ENCODE data around the gene HCN2.
"Not testable (repeated sequence)": the region's sequence is repeated elsewhere in the genome, so short reads cannot be mapped to it uniquely, and the experiment has no call there.

The HCN2 gene

DNA sequence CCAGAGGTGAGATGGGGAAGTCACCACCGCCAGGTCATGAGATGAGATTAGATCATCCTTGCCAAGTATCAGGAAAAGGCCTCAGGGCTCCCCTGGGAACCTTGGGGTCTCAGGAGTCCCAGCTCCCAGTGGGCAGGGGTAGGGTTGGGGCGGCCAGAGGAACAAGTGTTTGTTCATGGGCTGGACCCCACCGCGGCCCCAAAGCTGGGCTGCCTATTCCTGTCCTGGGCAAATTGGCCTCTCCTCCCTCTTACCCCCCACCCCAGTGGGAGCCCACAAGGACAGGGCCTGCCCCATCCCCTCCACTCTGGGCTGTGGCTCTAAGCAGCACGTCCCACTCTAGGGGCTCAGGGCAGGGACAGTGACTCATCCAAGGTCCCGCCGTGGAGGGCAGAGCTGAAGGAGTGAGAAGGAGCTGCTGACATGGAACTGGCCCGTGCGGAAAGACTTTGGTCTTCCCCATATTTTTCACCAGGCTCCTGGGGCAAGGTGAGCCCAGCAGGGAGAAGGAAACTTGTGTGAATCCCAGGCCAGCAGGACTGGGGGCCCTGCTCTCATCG is 4.0 kb upstream of the HCN2 start:
- no peak for DNase-seq (ENCODE audit: low spot score)

DNA sequence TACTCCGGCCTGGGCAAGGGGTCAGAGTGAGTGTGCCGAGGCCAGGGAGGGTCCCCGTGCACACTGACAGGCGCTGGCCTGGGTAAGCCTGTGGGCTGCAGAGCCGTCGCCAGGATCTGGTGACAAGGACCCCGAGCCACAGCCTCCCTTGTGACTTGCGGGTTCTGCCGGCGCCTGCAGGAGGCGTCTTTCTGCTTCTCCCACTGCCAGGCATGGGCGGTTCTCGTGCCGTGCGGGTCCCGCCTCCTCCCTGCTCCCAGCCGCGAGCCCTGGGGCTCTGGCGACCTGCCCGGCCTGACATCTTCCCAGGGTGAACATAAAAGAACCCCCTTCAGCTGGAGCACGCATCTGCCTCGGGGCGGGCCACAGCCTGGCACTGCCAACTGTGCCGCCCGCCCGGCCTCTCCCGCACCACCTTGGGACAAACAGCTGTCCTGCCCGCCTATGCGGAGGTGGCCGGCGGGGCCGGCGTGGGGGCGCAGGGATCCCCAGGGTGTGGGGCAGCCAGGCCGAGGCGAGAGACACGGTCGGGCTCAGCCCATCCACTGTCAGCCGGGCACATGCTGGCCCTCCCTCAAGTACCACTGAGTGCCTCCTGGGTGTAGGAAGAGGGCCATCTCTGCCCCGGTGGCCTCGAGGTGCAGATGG is 1.5 kb upstream of the HCN2 start:
- DNase-seq (ENCODE audit: low spot score) = peak; percentile 71

DNA sequence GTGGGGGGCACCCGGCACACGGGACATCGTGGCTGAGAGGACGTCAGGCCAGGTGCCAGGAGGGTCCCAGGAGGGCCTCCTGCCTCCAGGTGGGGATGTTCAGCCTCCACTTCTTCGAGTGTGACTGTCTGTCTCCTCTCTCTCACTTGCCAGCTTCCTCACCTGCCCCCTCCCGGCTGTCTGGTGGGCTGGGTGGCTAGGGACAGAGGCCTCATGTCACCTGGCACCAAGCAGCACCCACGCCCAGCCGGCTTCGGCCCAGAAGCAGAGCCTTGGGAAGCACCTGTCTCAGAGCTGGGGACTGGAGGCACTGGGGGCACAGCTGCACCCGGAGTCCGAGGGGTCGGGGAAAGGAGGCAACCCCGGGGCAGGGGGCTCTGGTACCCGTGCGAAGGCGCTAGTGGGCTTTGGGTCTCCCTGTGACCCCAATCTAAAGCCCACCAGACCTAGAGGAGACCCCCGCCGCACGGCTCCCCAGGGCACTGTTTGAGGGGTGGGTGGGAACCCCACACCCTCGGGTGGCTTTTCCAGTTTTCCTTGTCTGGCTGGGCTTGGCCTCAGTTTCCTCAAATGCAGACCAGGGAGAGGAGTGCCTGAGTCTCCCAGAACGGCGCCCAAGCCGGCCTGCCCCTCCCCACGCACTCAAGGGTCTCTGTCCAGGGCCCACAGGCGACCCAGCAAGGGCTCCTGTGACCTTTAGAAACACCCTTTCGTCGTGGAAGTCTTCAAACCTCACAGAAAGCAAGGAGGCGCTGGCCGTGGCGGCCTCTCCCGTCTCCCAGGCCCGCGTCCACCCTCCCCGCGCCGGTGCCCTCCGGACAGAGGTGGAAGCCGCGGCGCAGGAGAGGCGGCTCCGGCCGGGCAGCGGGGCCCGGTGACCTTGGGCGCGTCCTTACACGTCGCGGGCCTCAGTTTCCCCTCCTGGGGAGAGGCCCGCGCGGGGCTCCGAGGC is 664 bp upstream of the HCN2 start:
- no peak for DNase-seq (ENCODE audit: low spot score)

DNA sequence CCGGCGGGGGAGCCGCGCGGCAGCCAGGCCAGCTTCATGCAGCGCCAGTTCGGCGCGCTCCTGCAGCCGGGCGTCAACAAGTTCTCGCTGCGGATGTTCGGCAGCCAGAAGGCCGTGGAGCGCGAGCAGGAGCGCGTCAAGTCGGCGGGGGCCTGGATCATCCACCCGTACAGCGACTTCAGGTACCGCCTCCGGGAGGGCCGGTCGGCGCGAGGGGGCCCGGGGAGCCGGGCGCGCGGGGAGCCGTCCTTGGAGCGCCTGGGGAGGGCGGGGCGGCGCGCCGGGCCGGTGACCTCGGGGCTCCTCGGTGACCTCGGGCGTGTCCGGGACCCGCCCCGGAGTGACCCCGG is 690 bp downstream of the HCN2 start:
- peak; percentile 33 for DNase-seq (ENCODE audit: low spot score)

DNA sequence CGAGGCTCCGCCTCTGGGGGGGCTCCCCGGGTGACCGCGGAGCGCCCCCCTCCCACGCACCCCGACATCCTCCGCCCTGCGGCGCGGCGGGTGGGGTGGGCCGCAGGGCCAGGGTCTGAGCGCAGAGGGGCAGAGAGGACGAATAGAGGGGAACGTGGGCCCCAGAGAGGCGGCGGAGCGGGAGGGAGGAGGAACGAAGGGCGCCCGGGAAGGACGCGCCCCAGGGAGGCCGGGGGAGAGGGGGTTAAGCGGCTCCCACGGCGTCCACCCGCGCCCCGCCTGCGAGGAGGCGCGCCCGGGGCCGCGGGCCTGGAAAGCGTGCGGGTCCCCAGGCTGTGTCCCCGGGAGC is 1.0 kb downstream of the HCN2 start:
- DNase-seq (ENCODE audit: low spot score) = no peak

DNA sequence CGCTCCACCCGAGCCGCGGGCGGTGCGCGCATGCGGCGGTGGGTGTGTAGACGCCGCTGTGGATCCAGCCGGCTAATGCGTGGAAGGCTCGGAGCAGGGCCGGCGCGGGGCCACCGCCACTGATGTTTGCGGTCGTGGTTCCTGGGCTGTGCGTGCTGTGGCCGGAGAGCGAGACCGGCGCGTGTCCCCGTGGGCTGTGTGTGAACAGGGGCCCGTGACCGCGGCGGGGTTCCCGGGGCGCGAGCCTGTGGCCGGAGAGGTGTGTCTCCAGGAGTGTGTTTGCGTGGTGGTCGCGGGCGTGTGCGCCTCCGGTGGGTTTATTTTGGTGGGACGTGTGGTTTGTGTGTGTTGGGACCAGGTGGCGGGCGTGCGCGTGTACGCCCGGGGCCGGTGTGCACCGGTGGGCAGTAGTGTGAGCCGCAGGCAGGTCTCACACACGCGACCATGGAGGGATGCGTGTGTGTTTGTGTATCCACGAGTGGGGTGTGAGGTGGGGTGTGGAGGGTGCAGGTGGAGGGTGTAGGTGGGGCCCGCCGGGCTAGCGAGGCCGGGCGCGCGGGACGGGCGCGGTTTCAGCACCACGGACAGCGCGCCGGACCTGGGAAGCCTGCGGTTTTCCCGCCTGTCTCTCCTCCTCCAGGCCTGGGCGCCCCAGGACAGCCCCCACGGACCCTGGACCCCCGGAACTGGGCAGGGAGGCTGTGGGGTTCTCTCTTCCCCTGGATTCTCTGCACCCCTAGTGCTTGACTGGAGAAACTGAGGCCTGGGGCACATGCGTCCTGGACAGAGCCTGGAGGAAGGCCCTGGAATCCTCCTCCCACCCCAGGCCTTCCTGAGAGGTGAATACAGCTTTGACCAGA is 1.6 kb downstream of the HCN2 start:
- no peak for DNase-seq (ENCODE audit: low spot score)

DNA sequence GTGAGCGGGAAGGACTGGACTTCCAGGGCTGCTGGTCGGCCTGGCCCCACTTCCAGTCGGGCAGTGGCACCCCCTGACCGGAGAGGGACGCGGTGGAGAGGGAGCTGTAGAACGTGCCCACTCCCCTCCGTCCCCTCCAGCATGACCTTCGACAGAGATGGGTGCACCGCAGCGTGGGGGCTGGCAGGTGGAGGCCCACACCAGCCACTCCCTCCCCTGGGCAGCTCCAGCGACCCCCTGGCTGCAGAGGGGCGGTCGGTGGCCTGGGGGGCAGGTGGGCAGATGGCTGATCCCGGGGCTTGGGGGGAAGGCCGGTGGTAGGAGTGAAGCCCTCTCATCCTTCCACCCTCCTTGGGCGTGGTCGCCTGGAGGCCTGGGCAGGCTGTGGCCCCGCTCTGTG is 2.4 kb downstream of the HCN2 start:
- DNase-seq (ENCODE audit: low spot score) = no peak

DNA sequence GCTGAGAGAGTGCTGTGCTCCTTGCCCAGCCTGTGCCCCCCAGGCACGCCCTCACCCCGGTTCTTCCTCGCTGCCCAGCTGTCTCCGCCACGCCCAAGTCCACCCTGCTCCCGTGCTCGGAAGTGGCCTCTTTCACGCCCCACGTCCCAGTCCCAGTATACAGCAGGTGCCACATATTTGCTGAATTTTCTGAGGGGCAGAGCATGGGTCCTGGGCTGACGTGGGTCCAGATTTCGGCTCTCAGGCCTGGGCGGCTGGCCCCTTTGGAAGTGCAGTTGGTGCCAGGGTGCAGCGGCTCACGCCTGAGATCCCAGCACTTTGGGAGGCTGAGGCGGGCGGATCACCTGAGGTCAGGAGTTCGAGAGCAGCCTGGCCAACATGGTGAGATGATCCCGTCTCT is 3.4 kb downstream of the HCN2 start:
- DNase-seq (ENCODE audit: low spot score) = no peak

DNA sequence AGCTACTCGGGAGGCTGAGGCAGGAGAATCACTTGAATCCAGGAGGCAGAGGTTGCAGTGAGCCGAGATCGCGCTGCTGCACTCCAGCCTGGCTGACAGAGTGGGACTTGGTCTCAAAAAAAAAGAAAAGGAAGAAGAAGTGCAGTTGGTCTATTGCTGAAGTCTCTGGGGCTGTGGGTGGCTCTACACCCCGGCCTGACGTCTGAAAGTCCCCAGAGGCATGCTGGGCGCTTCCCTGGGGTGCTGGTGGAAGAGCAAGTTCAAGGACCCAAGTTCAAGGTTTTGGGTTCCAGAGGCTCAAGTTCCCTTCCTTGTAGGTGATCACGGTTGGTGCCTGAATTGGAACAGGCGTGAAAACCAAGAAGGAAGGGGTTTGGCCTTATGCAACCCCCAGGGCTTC is 3.8 kb downstream of the HCN2 start:
- no peak for DNase-seq (ENCODE audit: low spot score)

DNA sequence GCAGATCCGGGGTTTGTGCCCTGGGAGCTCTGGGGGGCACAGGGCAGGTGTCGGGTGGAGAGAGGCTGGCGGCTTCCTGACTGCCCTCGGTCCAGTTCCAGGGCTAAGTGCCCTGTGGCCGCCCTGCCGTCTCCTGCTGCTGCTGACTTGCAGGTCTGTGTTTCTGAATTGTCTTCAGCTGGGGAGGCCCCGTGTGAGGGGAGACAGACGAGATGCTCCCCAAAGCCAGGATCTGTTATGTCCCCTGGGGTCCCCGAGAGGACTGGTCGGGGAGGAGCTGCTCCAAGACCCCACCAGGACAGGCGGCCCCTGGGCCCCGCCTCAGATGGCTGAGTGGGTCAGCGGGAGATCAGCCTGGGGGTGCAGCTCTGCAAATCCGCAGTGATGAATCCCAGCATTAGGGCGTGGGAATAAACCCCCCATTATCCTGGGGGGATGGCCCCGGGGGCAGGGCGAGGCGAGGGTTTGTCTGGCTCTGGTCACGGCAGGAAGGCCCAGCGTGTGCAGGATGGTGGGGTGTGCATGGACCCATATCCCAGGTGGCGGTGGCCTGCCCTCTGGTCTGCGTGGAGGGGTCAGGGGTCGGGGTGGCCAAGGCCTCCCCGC is 4.7 kb downstream of the HCN2 start:
- DNase-seq (ENCODE audit: low spot score) = no peak

DNA sequence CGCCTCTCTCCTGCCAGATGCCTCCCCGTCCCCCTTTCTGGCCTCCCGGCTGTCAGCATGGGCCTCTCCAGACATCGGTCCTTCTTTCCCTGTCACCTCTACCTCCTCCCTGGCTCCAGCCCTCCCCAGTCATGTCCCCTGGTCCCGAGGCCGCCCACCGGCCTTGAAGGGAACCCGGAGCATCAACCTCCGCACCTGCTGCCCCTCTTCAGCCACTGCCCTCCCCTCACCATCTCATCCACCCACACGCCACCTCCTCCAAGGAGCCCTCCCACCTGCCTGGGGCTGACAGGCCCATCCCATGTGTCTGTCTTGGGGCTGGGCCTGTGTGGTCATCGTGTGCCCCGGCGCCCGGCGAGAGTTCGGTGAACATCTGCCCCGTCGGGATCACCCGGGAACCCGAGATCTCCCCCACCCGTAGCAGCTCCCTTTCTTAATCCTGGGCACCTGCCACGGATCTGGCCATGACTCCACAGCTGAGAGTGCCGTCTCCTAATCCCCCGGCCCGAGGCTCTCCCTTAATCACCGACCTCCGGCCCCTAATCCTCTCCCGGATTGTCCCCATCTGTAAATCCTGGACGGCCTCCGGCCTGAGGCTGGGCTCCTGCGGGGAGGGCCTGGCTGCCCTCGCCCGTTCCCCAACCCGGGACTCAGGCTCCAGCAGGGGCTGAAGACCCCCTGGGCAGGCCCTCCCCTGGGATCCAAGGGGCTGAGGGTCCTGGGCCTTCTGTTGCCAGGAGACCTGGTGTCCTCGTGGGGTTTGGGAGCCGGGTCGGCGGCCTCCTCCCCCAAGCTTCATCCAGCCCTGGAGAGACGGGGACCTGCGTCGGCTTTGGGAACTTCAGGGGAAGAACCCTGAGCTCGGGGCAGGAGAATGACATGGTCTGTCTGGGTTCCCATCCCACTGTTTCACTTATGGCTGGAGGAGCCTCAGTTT is 5.9 kb downstream of the HCN2 start:
- DNase-seq (ENCODE audit: low spot score) = no peak

DNA sequence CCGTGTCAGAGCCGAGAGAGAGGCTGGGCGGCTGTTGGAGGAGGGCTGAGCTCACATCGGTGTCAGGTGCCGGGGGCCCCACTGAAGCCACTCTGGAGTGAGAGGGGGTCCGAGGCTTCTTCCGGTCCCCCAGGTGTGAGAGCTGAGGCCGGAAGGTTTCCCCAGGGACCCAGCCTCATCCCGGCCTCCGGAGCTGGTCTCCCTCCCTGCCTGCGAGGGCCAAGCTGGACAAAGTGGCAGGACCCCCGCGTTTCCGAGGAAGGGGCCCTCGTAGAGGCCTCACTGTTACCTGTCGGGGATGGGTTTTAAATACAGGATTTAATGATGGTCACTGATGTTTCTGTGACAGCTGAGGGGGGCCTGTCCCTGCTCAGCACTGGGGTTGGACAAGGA is 6.6 kb downstream of the HCN2 start:
- no peak for DNase-seq (ENCODE audit: low spot score)

DNA sequence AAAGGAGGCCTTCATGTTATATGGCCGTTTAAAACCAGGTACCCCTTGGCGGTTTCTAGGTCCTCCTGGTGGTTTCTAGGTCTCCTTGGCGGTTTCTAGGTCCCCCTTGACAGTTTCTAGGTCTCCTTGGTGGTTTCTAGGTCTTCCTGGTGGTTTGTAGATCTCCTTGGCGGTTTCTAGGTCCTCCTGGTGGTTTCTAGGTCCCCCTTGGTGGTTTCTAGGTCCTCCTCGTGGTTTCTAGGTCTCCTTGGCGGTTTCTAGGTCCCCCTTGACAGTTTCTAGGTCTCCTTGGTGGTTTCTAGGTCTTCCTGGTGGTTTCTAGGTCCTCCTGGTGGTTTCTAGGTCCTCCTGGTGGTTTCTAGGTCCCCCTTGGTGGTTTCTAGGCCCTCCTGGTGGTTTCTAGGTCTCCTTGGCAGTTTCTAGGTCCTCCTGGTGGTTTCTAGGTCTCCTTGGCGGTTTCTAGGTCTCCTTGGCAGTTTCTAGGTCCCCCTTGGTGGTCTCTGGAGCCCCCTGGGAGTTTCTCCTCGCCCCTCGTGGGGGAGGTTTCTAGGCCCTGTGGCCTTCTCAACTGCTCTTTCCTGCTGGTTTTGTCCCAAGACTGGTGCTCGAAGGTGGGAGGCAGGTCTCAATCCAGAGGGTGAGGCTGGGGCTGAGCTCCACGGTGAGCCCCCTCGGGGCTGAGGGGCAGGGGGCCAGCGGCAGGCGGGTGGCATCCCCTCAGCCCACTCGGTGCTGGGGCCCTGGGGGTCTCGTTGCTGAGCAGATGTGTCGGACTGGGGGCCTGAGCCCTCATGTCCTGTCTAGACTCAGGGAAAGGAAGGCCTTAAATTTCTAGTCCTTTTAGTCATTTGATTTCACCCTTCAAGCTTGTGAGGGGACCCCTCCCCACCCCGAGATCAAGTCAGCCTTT is 8.0 kb downstream of the HCN2 start:
- no peak for DNase-seq (ENCODE audit: low spot score)

DNA sequence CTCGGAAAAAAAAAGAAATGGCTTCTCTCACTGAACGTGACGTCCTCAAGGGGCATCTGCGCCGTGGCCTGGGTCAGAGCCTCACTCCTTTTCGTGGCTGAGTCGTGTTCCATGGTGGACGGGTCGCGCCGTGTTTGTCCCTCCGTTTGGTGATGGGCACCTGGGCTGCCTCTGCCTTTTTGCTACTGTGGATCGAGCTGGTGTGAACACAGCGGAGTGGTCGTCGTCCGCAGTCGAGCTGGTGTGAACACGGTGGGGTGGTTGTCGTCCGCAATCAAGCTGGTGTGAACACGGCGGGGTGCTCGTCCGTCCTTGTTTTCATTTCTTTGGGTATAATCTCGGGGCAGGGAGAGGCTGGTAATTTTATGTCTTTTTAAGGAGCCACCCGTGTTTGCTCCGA is 11.6 kb downstream of the HCN2 start:
- no peak for DNase-seq (ENCODE audit: low spot score)

DNA sequence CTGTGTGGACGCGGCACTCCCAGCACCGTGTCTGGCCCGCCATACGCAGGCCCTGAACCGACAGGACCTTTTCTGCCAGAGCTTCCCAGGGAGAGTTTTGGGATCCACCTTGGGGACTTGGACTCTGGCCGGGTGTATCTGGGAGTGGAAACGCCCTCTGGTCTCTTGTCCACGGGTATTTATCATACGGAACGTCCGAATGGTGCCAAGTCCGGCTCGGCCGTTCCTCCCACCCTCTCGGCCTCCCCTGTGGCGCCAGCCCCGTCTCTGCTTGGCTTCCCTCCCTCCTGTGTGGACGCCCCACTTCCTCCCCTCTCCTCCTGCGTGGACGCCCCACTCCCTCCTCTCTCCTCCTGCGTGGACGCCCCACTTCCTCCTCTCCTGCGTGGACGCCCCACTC is 12.1 kb downstream of the HCN2 start:
- DNase-seq (ENCODE audit: low spot score) = no peak

DNA sequence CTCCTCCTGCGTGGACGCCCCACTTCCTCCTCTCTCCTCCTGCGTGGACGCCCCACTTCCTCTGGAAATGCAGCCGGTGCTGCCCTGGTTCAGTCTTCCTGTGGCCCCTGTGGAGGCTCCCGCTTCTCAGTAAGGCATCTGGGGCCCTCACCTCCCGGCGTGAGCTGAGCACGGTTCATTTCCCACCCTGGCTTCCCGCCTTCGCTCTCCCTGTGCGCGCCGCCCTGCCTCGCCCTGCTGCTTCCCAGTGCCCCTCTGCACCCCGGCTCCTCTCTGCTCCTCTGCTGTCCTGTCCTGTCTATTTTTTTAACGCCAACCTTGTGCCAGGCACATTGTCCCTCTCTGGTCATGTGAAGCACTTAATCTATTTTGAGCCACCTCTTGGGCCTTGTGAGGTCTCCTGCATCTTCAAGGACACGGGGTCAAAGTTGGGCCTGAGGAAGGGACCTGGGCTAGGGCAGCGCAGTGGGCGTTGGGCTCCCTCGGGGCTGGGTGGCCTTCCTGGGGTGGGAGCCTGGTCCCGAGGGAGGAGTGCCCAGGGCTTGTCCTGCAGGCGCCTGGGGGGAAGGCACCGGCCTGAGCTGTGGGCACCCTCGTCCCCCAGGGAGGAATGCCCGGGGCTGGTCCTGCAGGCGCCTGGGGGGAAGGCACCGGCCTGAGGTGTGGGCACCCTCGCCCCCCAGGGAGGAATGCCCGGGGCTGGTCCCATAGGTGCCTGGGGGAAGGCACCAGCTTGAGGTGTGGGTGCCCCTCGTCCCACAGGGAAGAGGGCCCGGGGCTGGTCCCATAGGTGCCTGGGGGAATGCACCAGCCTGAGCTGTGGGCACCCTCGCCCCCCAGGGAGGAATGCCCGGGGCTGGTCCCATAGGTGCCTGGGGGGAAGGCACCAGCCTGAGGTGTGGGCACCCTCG is 13.0 kb downstream of the HCN2 start:
- no peak for DNase-seq (ENCODE audit: low spot score)

DNA sequence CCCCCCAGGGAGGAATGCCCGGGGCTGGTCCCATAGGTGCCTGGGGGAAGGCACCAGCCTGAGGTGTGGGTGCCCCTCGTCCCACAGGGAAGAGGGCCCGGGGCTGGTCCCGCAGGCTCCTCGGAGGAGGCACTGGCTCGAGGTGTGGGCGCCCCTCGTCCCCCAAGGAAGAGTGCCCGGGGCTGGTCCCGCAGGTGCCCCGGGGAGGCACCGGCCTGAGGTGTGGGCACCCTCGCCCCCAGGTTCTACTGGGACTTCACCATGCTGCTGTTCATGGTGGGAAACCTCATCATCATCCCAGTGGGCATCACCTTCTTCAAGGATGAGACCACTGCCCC is 13.6 kb downstream of the HCN2 start:
- DNase-seq (ENCODE audit: low spot score) = not testable (repeated sequence)

DNA sequence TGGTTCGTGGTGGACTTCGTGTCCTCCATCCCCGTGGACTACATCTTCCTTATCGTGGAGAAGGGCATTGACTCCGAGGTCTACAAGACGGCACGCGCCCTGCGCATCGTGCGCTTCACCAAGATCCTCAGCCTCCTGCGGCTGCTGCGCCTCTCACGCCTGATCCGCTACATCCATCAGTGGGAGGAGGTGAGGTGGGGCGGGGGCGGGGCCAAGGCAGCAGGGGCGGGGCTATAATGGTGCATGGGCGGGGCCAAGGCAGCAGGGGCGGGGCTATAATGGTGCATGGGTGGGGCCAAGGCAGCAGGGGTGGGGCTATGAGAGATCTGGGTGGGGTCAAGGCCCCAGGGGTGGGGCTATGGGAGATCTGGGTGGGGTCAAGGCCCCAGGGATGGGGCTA is 14.1 kb downstream of the HCN2 start:
- not testable (repeated sequence) for DNase-seq (ENCODE audit: low spot score)

DNA sequence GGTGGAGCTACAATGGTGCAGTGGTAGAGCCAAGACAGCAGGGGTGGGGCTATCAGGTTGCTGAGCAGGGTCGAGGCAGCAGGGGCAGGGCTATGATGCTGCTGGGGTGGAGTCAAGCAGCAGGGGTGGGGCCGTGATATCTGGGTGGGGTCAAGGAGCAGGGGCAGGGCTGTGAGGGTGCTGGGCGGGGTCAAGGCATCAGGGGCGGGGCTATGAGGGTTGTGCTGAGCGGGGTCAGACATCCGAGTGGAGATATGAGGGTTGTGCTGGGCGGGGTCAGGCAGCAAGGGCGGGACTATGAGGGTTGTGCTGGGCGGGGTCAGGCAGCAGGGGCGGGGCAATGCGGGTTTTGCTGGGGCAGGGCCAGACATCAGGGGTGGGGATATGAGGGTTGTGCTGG is 14.7 kb downstream of the HCN2 start:
- DNase-seq (ENCODE audit: low spot score) = no peak
